NT2/D1 (cell line): Measurements from ENCODE around the gene BBX.

ENCODE experiments used
- SUZ12 ChIP-seq: IDR thresholded peaks from 2 replicates; pipeline ENCODE4 v1.6.1; 2011; ENCODE audit not compliant: insufficient read length, insufficient read depth; ENCODE audit errors: extremely low read depth
- YY1 ChIP-seq: IDR thresholded peaks from 2 replicates; pipeline ENCODE4 v1.6.1; 2011; ENCODE audit not compliant: insufficient read length, insufficient read depth
- ZNF274 ChIP-seq: IDR thresholded peaks from 2 replicates; pipeline ENCODE4 v1.6.1; 2011; ENCODE audit warnings: mild to moderate bottlenecking, low read depth, low read length

DNA sequence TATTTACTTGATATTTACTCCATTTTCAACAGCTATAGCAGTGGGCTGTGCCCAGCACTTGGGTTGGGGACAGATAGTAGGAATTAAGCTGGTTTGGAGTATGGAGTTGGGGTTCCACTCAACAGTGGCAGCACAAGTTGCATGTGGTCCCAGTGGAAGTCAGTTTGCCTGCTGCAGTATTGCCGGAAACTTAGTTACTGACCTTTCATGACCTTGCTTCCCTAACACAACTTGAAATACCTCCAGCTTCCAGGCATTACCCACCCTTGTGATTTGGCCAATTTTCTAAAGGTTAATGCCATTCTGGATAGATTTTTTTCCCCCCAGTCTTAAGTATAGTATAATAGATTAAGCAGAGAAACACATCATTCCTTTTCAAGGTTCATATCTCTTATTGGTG is 68.0 kb downstream of the BBX start:
- TF ChIP-seq SUZ12 (no peak), YY1 (no peak), ZNF274 (no peak)
